Activated CD4-positive, alpha-beta T cell treated with anti-CD3 and anti-CD28 coated beads for 48 hours (primary cell): Measurements from ENCODE around the gene ARHGEF10L.

ENCODE experiments used
- DNase-seq: peaks from one replicate; pipeline ENCODE4 v3.0.0-alpha.2; 2020

ARHGEF10L gene

GRCh38 chr1:17569200-17570139, 30.0 kb downstream of the ARHGEF10L start:
- no peak for DNase-seq

DNA sequence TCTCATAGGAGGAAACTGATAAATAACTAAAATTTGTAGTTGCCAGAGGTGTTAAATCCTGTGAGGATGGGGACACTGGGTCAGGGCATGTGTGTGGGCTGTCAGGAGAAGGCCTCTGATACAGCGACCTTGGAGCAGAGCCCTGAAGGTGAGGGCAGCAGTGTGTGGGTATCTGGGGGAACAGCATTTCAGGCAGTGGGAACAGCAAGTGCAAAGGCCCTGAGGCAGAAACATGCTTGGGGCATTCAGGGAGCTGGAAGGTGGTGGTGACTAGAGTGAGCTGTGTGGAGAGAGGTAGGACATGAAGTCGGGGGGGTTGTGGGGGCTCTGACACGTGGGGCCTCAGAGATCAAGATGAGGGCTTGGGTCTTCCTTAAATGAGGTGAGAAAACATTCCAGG, 30.7 kb downstream of the ARHGEF10L start:
- DNase-seq, result no peak

DNA sequence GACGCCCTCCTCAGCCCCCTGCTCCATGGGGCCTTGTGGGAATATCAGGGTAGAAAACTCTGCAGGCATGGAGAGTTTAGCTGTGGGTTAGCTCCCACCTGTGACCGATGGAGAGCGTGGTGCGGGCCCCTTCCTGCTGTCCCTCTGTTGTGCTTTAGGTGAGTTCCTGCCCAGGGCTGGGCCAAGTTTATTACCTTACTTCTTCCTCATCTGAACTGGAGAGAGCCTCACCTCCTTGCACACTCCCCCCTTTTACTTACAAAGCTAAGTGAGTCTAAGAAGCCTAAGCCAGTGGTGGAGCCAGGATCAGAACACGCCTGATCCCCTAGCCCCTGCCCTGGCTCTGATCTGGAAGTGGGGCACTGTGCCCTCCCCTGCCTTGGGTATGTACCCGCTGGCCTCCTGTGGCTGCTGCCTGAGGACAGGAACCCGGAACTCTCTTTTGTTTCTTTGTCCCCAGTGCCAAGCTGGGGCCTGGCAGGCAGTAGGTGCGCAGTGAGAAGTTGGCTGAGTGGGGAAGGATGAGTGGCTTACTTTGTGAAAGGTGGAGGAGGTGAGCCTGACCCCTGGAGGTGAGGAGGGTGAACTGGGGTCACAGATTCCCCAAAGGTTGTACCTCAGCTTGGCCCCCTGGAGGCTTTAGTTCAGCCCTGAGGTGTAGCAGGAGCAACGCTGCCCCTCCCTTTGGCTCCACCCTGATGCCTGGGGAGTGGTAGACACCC, 32.9 kb downstream of the ARHGEF10L start:
- DNase-seq, result peak; percentile 11

DNA sequence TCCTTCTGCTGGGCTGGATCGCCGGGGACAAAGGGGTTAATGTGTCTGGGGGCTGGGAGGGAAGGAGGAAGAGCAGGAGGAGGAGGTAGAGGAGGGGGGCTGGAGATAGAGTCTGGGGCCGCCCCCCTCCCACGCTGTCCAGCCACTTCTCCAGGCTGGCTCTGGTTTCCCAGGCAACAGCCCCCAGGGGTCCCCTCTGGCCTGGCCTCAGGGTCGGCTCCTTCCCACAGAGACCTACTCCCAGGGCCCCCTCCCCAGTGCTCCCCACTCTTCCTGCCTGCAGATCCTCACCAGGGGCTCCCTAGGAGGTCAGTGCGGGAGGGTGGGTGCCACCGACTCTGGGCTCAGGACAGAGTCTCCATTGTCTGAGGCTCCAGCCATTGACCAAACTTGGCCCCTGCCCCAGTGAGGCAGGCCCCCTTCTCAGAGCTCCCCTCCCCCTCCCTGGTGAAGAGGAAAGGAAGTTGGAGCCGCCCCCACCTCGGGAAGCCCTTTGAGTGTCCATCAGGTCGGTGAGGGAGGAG, 34.1 kb downstream of the ARHGEF10L start:
- no peak for DNase-seq

- no peak for DNase-seq
Observed at GRCh38 chr1:17574516-17574915, 35.0 kb downstream of the ARHGEF10L start.

GRCh38 chr1:17575797-17576518, 36.5 kb downstream of the ARHGEF10L start:
- no peak for DNase-seq

DNA sequence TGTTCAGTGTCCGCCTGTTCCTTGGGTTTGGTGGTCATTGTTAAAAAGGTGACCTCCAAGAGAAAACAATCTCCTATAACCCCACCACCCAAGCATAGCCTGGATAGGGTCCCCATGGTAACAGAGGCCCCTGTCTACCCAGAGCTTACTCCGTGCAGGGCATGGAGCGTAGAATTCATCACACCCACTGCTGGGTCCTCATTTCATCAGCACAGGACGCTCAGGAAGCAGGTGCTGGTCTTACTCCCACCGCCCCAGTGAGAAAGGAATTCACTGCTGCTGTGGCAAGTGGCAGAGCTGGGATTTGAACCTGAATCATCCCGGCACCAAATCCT, 37.0 kb downstream of the ARHGEF10L start:
- no peak for DNase-seq

DNA sequence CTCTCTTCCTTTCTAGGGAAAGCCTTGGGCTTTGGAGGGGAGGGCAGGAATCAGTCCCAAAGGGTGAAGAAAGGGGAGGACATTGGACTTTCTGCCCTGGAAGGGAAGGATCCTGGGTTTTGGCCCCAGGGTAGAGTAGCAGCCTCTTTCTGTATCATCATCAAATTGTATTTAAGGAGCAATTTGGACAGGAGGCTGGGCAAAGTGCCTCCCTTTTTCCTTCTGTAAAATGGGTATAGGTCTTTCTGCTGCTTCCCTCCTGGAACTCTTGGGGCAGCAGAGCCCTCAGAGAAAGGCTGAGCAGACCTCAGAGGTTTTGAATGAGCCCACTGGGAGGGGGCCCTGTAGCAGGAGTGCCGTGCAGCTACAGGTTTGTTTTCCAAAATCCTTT, 38.4 kb downstream of the ARHGEF10L start:
- DNase-seq, result no peak

DNA sequence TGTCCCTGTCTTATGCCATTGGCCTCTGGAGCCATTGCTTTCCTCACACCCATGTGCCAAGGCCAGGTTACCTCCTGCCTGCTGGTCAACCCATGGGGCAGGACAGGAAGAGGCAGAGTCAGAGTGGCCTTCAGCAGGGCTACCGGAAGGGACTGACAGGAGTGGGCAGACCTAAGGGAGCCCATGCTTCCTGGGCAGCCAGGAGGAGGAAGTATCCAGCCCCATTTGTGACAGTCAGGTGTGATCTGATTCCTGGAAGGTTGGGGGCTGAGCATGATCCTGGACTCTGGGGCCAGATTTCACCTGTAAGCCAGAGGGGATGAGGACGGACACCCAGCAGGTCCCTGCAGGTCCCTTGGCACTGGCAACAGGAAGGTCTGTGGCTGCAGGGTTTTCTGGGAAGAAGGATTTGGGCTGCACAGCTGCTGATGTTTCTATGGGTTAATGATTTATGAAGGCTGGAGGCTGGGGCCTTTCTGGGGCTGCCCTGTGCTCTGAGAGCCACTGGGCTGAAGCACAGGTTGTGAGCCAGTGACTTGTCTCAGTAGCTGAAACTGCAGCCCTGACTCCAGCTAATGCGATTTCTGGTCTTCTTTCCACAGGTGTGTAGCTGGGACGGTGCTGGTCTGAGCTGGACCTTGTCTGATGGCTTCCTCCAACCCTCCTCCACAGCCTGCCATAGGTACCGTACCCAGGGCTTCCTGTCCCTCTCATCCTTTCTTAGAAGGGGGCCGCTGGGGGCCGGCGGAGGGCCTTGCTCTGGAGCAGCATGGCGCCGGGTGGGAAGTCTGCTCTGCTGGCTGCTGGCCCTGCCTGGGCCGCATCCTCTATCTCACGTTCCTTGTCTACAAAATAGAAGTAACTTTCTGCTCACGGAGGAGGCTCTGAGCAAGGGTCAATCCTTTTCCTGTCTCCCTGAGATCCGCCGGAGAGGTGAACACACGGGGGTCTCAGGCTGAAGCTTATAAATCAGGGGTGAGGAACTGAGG, 40.7 kb downstream of the ARHGEF10L start:
- DNase-seq, result no peak

DNA sequence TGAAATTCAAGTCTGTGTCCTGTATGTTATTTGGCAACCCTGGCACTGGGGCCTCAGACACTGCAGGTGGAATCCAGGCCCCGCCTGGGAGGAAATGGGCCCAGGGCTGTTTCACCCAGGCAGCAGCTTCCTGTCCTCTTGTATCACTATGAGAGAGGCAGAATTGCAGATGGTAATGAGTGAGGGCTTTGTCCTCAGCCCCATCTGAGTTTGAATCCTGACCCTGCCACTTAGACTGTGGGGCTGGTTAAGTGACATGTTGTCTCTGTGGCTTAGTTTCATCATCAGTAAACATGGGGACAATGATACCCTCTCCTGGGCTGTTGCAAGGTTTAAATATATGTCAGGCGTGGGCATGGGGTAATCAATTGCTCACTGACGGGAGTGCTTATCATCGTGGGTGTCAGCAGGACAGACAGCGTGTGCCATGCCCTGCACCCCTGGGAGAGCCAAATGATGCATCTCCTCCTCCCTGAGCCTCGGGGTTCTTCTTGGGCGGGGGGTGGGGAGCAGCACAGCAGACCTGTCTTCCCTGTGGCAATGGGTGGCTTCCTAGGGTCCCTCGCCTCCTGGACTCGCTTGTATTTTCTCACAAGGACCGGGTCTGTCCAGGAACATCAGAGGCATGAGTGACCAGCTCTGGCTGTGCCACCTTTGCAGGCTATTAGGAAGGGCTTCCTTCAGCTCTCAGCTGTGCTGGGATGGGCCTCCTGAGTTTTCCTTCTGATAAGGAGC, 42.1 kb downstream of the ARHGEF10L start:
- no peak for DNase-seq

- no peak for DNase-seq
Observed at GRCh38 chr1:17582124-17582774, 42.8 kb downstream of the ARHGEF10L start.

- DNase-seq, result no peak
Observed at GRCh38 chr1:17584539-17584938, 45.0 kb downstream of the ARHGEF10L start.

- DNase-seq, result no peak
Observed at GRCh38 chr1:17585266-17585987, 45.9 kb downstream of the ARHGEF10L start.

DNA sequence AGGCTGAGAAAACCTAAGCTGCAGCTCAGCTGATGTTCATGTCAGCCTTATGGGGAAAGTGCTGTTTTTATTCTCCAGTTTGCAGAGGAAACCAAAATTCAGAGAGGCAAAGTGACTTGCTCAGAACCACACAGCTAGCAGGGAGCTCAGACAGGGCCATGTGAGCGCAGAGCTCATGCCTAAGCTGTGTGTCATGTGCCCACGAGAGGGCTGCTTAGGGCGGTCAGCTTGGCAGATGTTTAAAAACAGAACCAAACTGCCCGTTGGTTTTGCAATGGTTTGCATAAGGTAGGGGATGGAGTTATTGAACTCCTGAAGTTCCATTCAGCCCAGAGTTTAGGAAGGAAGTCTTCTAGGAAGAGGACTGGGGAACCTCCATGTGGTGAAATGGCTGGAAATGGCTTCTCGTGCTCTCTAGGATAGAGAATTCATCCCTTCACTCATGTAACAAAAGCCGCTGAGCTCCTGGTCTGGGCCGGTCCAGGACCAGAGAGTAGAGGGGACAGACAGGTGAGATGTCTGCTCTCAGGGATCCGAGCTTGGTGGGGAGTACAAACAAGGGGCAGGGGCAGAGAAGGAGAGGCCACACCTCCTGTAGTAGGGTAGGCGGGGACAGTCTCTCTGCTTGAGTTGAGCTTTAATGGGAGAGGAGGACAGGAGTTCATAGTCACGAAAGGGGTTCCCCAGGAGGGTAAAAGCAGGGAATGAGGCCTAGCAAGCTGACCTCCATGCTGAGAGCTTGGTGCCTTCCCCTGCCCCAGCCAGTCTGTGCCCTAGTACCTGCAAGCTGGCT, 46.9 kb downstream of the ARHGEF10L start:
- DNase-seq, result no peak

DNA sequence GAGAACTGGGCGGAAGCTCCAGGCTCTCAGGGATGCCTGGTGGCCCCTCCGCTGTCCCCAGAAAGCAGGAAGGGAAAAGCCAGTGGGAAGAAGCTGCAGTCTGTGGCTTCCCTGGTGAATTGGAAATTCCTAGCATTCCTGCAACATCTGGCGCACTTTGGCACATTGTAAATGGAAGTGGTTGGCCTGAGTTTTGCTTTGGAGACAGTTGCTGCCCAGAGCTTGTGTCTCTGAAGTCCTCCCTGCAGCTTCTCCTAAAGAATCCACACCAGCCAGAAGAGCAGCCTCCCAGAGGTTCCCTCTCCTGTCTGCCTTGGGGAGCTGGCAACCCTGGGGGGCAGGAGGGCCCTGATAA, 48.2 kb downstream of the ARHGEF10L start:
- no peak for DNase-seq

GRCh38 chr1:17588048-17588871, 48.8 kb downstream of the ARHGEF10L start:
- no peak for DNase-seq

- DNase-seq, result no peak
Observed at GRCh38 chr1:17591814-17592430, 52.4 kb downstream of the ARHGEF10L start.

DNA sequence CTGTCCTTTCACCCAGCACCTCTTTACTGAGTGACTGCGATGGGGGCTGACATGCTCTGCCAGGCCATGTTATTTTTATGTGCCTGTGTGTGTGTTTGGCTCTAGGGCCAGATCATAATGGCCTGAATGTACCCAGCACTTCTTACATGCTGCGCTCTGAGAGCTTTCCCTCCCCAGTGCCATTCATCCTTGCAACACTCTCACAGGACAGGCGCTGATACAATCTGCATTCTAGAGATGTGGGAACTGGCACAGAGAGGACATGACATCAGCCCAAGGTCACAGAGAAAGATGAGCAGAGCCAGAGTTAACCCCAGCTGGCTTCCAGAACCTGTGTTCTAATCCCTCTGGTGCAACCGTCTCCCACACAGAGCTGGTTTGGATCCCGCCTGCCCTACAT, 54.5 kb downstream of the ARHGEF10L start:
- DNase-seq, result no peak
